Ovary (tissue), 9 donors: ENCODE results near the gene GAS1. TPM values are rescaled to one million over a fixed set of nuclear protein-coding genes. Genes with fewer than 3 reads are reported as not detected.

Source experiments
- DNase-seq, 5 donors: peaks; one replicate each; pipeline ENCODE4 v3.0.0-alpha.2; 2019 to 2020
- H3K27ac ChIP-seq, 2 donors: fragments of 200-600 bp; one replicate each; pipeline versions ENCODE4 v1.5.1 to v1.8.0; 2019 to 2022
- H3K27me3 ChIP-seq: fragments of 200-600 bp; one replicate; pipeline ENCODE4 v1.8.0; 2022
- H3K36me3 ChIP-seq: fragments of 200-600 bp; sonication (generic); one replicate; pipeline ENCODE4 v1.5.1; 2019
- H3K4me1 ChIP-seq: one replicate; pipeline ENCODE4 v1.8.1; 2013; ENCODE audit warnings: mild to moderate bottlenecking, moderate library complexity; ENCODE audit not compliant: insufficient read depth
- H3K4me3 ChIP-seq: fragments of 200-600 bp; sonication (generic); one replicate; pipeline ENCODE4 v1.5.1; 2017
- H3K9me3 ChIP-seq, 2 donors: fragments of 200-600 bp in 1 of 2; sonication (generic) in 1 of 2; one replicate each; pipeline versions ENCODE4 v1.5.1 to v1.8.1; 2013 to 2019; ENCODE audit warnings: mild to moderate bottlenecking in 1 of 2, moderate library complexity in 1 of 2
- EP300 ChIP-seq: sonication (generic); formaldehyde crosslinking; IDR thresholded peaks from one replicate; pipeline ENCODE4 v1.6.1; 2017; ENCODE audit warnings: antibody characterized with exemption
- POLR2A ChIP-seq: fragments of 450-650 bp; IDR thresholded peaks from one replicate; pipeline ENCODE4 v1.6.1; 2017; ENCODE audit warnings: antibody characterized with exemption, mild to moderate bottlenecking, moderate library complexity
- WGBS, 3 donors: extraction: QIAGEN DNeasy Blood & Tissue Kit in 1 of 3; methylation state at CpG; one replicate each; pipeline versions ENCODE4 v1.1.5 to v1.1.7; 2013 to 2017; 5-methylcytosine and 5-hydroxymethylcytosine counted together
- intact Hi-C, 4 donors: fragments of 100-400 bp; cut with DNase I; formaldehyde crosslinking; loops; one replicate each; pipeline versions ENCODE4 v1.11.0 to v1.15.1; 2022 to 2023
- polyA plus RNA-seq, 2 donors: library from polyadenylated mRNA; stranded (reverse); fragments of 200-250 nt in 1 of 2; fragments of 350-450 nt in 1 of 2; fragmentation: Illumina TruSeq in 1 of 2; extraction: RNeasy Lipid Tissue Mini Kit (QIAGEN cat#74804) in 1 of 2; gene quantifications; one replicate each; pipeline ENCODE4 v1.2.3, GENCODE V29; 2013 to 2014
- total RNA-seq, 7 donors: library from RNA; depleted of rRNA in 2 of 7; stranded (reverse); fragments of >200 nt in 2 of 7; fragmentation: NEBNext Ultra II Directional in 3 of 7; extraction: Animal tissue kit (Norgen Biotek cat#: 25700) in 3 of 7; gene quantifications; one replicate each; pipeline versions ENCODE4 v1.1.0 to v1.2.4, GENCODE V29; 2016 to 2023
- TF ChIP-seq, protein P1 (sequence below), 3 donors: fragments of 450-650 bp in 2 of 3; fragments of 200-600 bp in 1 of 3; IDR thresholded peaks; one replicate each; pipeline versions ENCODE4 v1.5.1 to v1.8.0; 2016 to 2022; ENCODE audit warnings: antibody characterized with exemption in 3 of 3, mild to moderate bottlenecking in 1 of 3
- donor health status: DM: no; HTN: no; CAD: no; lungs with moderate emphysema.
- donor health status: DM: no; HTN: no; CAD: no.
- donor health status: Bipolar disorder and iron deficiency.
- donor health status: DM: yes; HTN: yes; CAD: no.
- donor health status: DM: no; HTN: no; CAD: no.
- donor health status: DM: yes; HTN: yes; CAD: no.

The GAS1 gene
- total and polyA plus RNA-seq, 9 donors: 30.9 to 251 (median 79.6) TPM

DNA sequence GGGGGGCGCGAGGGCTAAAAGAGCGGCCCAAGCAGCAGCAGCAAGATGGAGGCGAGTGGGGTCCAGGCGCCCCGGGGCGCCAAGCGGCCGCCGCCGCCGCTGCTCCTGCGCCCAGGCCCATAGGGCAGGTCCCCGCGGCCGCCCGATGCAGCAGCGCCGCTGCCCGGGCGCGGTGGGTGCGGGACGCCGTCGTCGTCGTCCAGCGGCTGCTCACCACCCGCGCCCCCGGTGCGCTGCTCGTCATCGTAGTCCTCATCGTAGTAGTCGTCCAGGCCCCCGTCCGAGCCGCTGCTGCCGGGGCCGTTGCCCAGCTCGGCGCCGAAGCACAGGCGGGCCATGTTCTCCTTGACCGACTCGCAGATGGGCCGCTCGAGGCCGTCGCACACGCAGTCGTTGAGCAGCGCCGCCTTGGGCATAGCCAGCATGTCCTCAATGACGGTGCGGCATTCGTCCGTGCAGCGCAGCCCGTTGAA, 1.5 kb downstream of the GAS1 start:
- intact Hi-C loops: loop anchor here in 3 of 4 donors (5.0 to 10.0 kb wide), 6 partner anchors 119 to 458 kb away; no protein-coding TSS in a partner anchor
- WGBS, 3 donors: 0% methylated on average over 33 to 62 of the region's 62 CpGs
- Histone ChIP-seq H3K4me3 (peak overlapping the region; percentile 65), H3K36me3 (no peaks in the 10 kb centered on the region), H3K4me1 (peaks cover 2% of the 10 kb centered on the region), H3K27ac (peak overlapping the region; percentile 79 to 95), H3K27me3 (no peaks in the 10 kb centered on the region), H3K9me3 (no peaks in the 10 kb centered on the region)
- TF ChIP-seq POLR2A: no peak
- TF ChIP-seq, protein P1, sequence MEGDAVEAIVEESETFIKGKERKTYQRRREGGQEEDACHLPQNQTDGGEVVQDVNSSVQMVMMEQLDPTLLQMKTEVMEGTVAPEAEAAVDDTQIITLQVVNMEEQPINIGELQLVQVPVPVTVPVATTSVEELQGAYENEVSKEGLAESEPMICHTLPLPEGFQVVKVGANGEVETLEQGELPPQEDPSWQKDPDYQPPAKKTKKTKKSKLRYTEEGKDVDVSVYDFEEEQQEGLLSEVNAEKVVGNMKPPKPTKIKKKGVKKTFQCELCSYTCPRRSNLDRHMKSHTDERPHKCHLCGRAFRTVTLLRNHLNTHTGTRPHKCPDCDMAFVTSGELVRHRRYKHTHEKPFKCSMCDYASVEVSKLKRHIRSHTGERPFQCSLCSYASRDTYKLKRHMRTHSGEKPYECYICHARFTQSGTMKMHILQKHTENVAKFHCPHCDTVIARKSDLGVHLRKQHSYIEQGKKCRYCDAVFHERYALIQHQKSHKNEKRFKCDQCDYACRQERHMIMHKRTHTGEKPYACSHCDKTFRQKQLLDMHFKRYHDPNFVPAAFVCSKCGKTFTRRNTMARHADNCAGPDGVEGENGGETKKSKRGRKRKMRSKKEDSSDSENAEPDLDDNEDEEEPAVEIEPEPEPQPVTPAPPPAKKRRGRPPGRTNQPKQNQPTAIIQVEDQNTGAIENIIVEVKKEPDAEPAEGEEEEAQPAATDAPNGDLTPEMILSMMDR (IDR thresholded peaks at IDR 0.05): peak in 2 of 3 donors; percentile 40 to 49
- DNase-seq: peak; percentile 45 to 72 (median 69)

DNA sequence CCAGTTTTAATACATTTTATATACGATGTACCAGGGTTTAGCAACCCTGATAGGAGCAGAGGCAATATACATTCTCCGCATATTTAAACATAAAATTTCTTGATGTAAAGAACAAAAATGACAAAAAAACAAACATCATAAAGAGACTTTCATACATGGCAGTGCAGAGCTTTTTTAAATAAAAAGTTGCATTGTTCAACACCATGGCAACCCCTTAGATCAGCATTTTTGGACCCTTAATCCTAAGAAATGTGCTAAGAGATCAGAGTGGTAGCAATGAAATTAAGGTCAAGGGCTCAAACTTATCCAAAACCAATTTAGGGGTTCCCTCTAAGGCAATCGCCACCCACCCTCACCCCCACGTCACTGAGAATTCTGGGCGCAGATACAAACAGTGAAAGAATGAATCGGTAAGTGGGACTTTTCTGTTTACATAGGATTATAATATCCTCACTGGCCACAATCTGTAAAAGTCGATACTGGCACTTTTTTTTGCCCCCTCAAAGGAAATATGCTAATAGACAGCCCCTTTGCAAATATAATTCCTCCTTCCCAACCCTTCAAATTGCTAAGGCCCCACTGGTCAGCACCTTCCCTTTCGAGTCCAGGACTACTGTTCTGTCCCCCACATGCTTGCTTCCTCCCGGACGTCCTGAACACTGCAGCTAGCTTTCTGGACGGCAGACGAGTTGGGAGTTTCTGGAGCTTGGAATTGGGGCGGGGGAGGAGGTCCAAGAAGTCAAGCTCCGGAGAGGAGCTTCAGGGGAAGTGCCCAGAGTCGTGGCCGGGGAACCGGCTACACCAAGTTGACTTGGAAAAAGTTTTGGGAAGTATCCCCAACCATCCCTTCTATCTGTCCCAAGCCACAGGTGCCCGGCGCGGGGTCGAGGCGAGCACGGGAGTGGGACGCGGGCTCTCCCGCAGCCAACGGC, 2.2 kb downstream of the GAS1 start:
- intact Hi-C loops: loop anchor here in 3 of 4 donors (5.0 to 10.0 kb wide), 6 partner anchors 120 to 458 kb away; no protein-coding TSS in a partner anchor
- 8 to 9% (median 8%) methylated on average over 27 of the region's 27 CpGs for WGBS, 3 donors
- H3K9me3 ChIP-seq: no peaks in the 10 kb centered on the region
- H3K36me3 ChIP-seq: no peaks in the 10 kb centered on the region
- H3K27ac ChIP-seq: peak overlapping the region; percentile 79 to 95
- TF ChIP-seq POLR2A (no peak), EP300 (no peak)
- TF ChIP-seq, protein P1 (IDR thresholded peaks at IDR 0.05): no peak
- DNase-seq: peak in 3 of 5 donors; percentile 32 to 48 (median 40)
- peaks cover 2% of the 10 kb centered on the region for H3K4me1 ChIP-seq
- peak overlapping the region; percentile 65 for H3K4me3 ChIP-seq
- H3K27me3 ChIP-seq: no peaks in the 10 kb centered on the region

DNA sequence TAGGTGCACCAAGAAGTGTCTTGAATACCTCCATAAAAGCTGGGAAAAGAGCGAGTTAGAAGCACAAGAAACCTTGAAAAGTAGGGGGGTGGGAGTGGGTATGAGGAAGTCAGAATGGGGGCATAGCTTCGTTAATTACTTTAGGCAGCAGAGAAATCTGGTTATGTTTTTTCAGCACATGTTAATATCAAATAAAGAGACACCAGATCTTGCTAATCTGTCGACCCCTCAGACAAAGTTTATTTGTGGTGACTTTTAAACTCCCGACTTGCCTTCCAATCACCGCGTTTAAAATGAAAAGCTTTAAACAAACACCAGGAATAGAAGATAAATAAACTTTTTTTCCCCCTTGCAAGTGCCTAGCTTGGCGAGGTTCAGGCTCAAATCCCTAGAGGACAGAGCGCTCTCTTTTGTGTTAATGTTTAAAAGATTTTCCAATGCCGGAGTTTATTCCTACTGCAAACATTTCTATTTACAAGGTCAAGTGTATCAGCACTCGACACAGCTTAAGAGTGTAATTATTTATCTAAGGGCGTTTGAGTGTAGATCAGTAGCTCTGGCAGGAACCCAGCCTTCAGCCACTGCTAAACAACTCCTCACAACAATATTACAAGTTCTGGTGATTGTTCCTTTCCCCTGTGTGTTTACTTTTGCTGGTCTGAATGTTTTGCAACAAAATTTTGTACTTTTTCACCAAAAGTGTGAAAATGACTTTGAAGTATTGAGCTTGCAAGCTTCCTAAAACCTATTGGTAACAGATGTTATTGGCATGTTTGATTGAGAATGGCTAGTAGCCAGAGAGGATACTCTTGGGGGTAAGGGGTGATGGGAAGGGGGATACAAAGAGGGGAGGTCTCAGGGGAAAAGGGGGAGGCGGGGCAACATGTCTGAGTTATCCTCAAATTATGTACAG, 3.8 kb downstream of the GAS1 start:
- DNase-seq: peak in 2 of 5 donors; percentile 37 to 45
- H3K27ac ChIP-seq: peak overlapping the region in 1 of 2 donors; percentile 18
- H3K4me3 ChIP-seq: peak overlapping the region; percentile 65
- H3K36me3 ChIP-seq: no peaks in the 10 kb centered on the region
- intact Hi-C loops: loop anchor here in 3 of 4 donors (10.0 kb wide), 2 partner anchors 121 to 381 kb away; no protein-coding TSS in a partner anchor
- H3K27me3 ChIP-seq: no peaks in the 10 kb centered on the region
- TF ChIP-seq, protein P1 (IDR thresholded peaks at IDR 0.05): no peak
- no peak for TF ChIP-seq POLR2A
- no peak for TF ChIP-seq EP300
- no peaks in the 10 kb centered on the region for H3K9me3 ChIP-seq
- no peaks in the 10 kb centered on the region for H3K4me1 ChIP-seq
- WGBS, 3 donors: 15 to 24% (median 17%) methylated on average over 12 of the region's 12 CpGs
